KBM-7 (cell line): ENCODE measurements around the gene FATE1.

Source experiments
- DNase-seq: peaks from one replicate; pipeline ENCODE4 v3.0.0-alpha.2; 2015
- in situ Hi-C: fragments of 300-500 bp; cut with MboI; formaldehyde crosslinking; loops from 2 replicates; pipeline ENCODE4 v1.14.3; 2020; ENCODE audit warnings: low sequenced_read_pairs, low pct_unique_long_range_greater_than_20kb, mixed read lengths

The FATE1 gene

GRCh38 chrX:151771726-151772125 is 55.9 kb downstream of the FATE1 start:
- DNase-seq, result no peak
- in situ Hi-C loops, result loop anchor here (25.0 kb wide), 1 partner anchor 866 kb away; the partner anchor contains the start of gene GABRQ
